Suppressor macrophage treated with lipopolysaccharide for 4 hours (primary cell): Measurements from ENCODE around the gene TBCA.

ENCODE experiments used
- DNase-seq: peaks from one replicate; pipeline ENCODE4 v3.0.0-alpha.2; 2020

TBCA gene

GRCh38 chr5:77775790-77776553 is at the start of gene TBCA:
TBCA (minus strand) TSS chr5:77776339; CDS start chr5:77776257, 82 bp downstream.
- peak; percentile 95 for DNase-seq

GRCh38 chr5:77824981-77825380 is 48.8 kb upstream of the TBCA start:
- no peak for DNase-seq

GRCh38 chr5:77816686-77817085 is 40.5 kb upstream of the TBCA start:
- no peak for DNase-seq

GRCh38 chr5:77812926-77813589 is 36.9 kb upstream of the TBCA start:
- DNase-seq = no peak

GRCh38 chr5:77806213-77806843 is 30.2 kb upstream of the TBCA start:
- peak; percentile 28 for DNase-seq

GRCh38 chr5:77798456-77798855 is 22.3 kb upstream of the TBCA start:
- peak; percentile 42 for DNase-seq

- peak; percentile 58 for DNase-seq
Observed at GRCh38 chr5:77797136-77797535, 21.0 kb upstream of the TBCA start.

- no peak for DNase-seq
Observed at GRCh38 chr5:77795846-77796245, 19.7 kb upstream of the TBCA start.

GRCh38 chr5:77795268-77795667 is 19.1 kb upstream of the TBCA start:
- no peak for DNase-seq

- DNase-seq = no peak
Observed at GRCh38 chr5:77791926-77792325, 15.8 kb upstream of the TBCA start.

- DNase-seq = no peak
Observed at GRCh38 chr5:77791356-77791755, 15.2 kb upstream of the TBCA start.

- no peak for DNase-seq
Observed at GRCh38 chr5:77785229-77785628, 9.1 kb upstream of the TBCA start.

GRCh38 chr5:77784735-77785134 is 8.6 kb upstream of the TBCA start:
- DNase-seq = no peak

- DNase-seq = no peak
Observed at GRCh38 chr5:77781076-77781475, 4.9 kb upstream of the TBCA start.

GRCh38 chr5:77778881-77779438 is 2.8 kb upstream of the TBCA start:
- DNase-seq = no peak

- no peak for DNase-seq
Observed at GRCh38 chr5:77778398-77778797, 2.3 kb upstream of the TBCA start.

- no peak for DNase-seq
Observed at GRCh38 chr5:77777911-77778310, 1.8 kb upstream of the TBCA start.

- no peak for DNase-seq
Observed at GRCh38 chr5:77777281-77777892, 1.2 kb upstream of the TBCA start.

GRCh38 chr5:77776554-77777206 is 541 bp upstream of the TBCA start:
- DNase-seq = no peak

GRCh38 chr5:77774981-77775789 is 954 bp downstream of the TBCA start:
- no peak for DNase-seq

GRCh38 chr5:77773734-77774280 is 2.3 kb downstream of the TBCA start:
- DNase-seq = no peak

- DNase-seq = no peak
Observed at GRCh38 chr5:77772729-77773128, 3.4 kb downstream of the TBCA start.
